Esophagus muscularis mucosa (tissue), 4 donors: ENCODE data around the gene CLTA. TPM values are rescaled to one million over a fixed set of nuclear protein-coding genes. Genes with fewer than 3 reads are reported as not detected.

ENCODE experiments used
- DNase-seq: peaks from one replicate; pipeline ENCODE4 v3.0.0-alpha.2; 2017; ENCODE audit errors: extremely low spot score
- H3K27ac ChIP-seq, 4 donors: fragments of 200-600 bp; sonication (generic); replicated peaks in 1 of 4; 1 replicate in 3 of 4; 2 replicates in 1 of 4; pipeline ENCODE4 v1.5.1; 2016 to 2019; ENCODE audit warnings: mild to moderate bottlenecking in 1 of 4
- H3K27me3 ChIP-seq, 4 donors: fragments of 200-600 bp; sonication (generic); one replicate each; pipeline versions ENCODE4 v1.5.1 to v1.6.0; 2016 to 2019
- H3K36me3 ChIP-seq, 4 donors: fragments of 200-600 bp; sonication (generic); one replicate each; pipeline ENCODE4 v1.5.1; 2016 to 2019
- H3K4me1 ChIP-seq, 4 donors: fragments of 200-600 bp; sonication (generic); one replicate each; pipeline ENCODE4 v1.5.1; 2016 to 2019
- H3K4me3 ChIP-seq, 4 donors: fragments of 200-600 bp; sonication (generic); 1 replicate in 2 of 4; 2 replicates in 2 of 4; pipeline ENCODE4 v1.5.1; 2016 to 2019; ENCODE audit warnings: mild to moderate bottlenecking in 4 of 4, moderate library complexity in 1 of 4
- H3K9me3 ChIP-seq, 4 donors: fragments of 200-600 bp; sonication (generic); 1 replicate in 3 of 4; 2 replicates in 1 of 4; pipeline ENCODE4 v1.5.1; 2016 to 2019
- CTCF ChIP-seq, 3 experiments: fragments of 200-600 bp in 2 of 3; fragments of 450-650 bp in 1 of 3; sonication (generic) in 2 of 3; IDR thresholded peaks; one replicate each; pipeline ENCODE4 v1.5.1; 2017 to 2019; ENCODE audit warnings: antibody characterized with exemption in 3 of 3, mild to moderate bottlenecking in 2 of 3, moderate library complexity in 1 of 3
- EP300 ChIP-seq: sonication (generic); formaldehyde crosslinking; IDR thresholded peaks from one replicate; pipeline ENCODE4 v1.6.1; 2017; ENCODE audit warnings: antibody characterized with exemption
- POLR2A ChIP-seq: fragments of 450-650 bp; IDR thresholded peaks from one replicate; pipeline ENCODE4 v1.6.1; 2017; ENCODE audit warnings: antibody characterized with exemption, moderate library complexity, mild to moderate bottlenecking, low read depth
- POLR2AphosphoS5 ChIP-seq, 2 donors: sonication (generic); formaldehyde crosslinking; IDR thresholded peaks; one replicate each; pipeline ENCODE4 v1.6.1; 2017; ENCODE audit warnings: antibody characterized with exemption in 2 of 2
- WGBS: methylation state at CpG from one replicate; pipeline ENCODE4 v1.1.5; 2018; 5-methylcytosine and 5-hydroxymethylcytosine counted together
- intact Hi-C: fragments of 100-400 bp; cut with DNase I; formaldehyde crosslinking; loops from one replicate; pipeline ENCODE4 v1.15.1; 2023
- total RNA-seq, 4 donors: library from RNA; depleted of rRNA; stranded (reverse); fragments of >200 nt; gene quantifications; one replicate each; pipeline versions ENCODE4 v1.1.0 to v1.2.1, GENCODE V29; 2016

The CLTA gene
- total RNA-seq, 4 donors from 2014 or later, result 125 to 178 (median 159) TPM

- Histone ChIP-seq H3K9me3 (no peaks in the 10 kb centered on the region), H3K27me3 (no peaks in the 10 kb centered on the region), H3K4me1 (peaks cover 55 to 68% (median 62%) of the 10 kb centered on the region in 4 donors), H3K4me3 (no peak overlapping the region), H3K27ac (peak overlapping the region in 1 of 4 donors; percentile 3), H3K36me3 (peaks cover 54 to 98% (median 86%) of the 10 kb centered on the region in 4 donors)
- DNase-seq, result no peak
- intact Hi-C loops, result no loop called here
- TF ChIP-seq EP300, result no peak
- TF ChIP-seq CTCF (IDR thresholded peaks at IDR 0.05), result no peak
- no peak for TF ChIP-seq POLR2AphosphoS5 (IDR thresholded peaks at IDR 0.05)
- TF ChIP-seq POLR2A, result no peak
- WGBS, result 69% methylated on average over 10 of the region's 10 CpGs
These were observed 18.0 kb downstream of the CLTA start for GRCh38 chr9:36208521-36209253.

- no peak for TF ChIP-seq EP300
- TF ChIP-seq POLR2A, result no peak
- no peak for TF ChIP-seq CTCF (IDR thresholded peaks at IDR 0.05)
- TF ChIP-seq POLR2AphosphoS5 (IDR thresholded peaks at IDR 0.05), result no peak
- peaks cover 66 to 86% (median 80%) of the 10 kb centered on the region in 4 donors for H3K4me1 ChIP-seq
- WGBS, result 78% methylated on average over 8 of the region's 8 CpGs
- H3K27me3 ChIP-seq, result no peaks in the 10 kb centered on the region
- H3K4me3 ChIP-seq, result no peak overlapping the region
- no peaks in the 10 kb centered on the region for H3K9me3 ChIP-seq
- no peak for DNase-seq
- H3K27ac ChIP-seq, result peak overlapping the region in 2 of 4 donors; percentile 13 to 22
- H3K36me3 ChIP-seq, result peaks cover 34 to 80% (median 67%) of the 10 kb centered on the region in 4 donors
- intact Hi-C loops, result no loop called here
These were observed 20.0 kb downstream of the CLTA start for GRCh38 chr9:36210722-36211121.

GRCh38 chr9:36211510-36211909, 20.8 kb downstream of the CLTA start:
- H3K36me3 ChIP-seq, result peaks cover 26 to 80% (median 64%) of the 10 kb centered on the region in 4 donors
- TF ChIP-seq EP300, result no peak
- TF ChIP-seq POLR2A, result no peak
- peaks cover 69 to 90% (median 78%) of the 10 kb centered on the region in 4 donors for H3K4me1 ChIP-seq
- DNase-seq, result no peak
- no peaks in the 10 kb centered on the region for H3K27me3 ChIP-seq
- WGBS, result 85% methylated on average over 7 of the region's 7 CpGs
- intact Hi-C loops, result no loop called here
- peak overlapping the region in 1 of 4 donors; percentile 13 for H3K27ac ChIP-seq
- no peak overlapping the region for H3K4me3 ChIP-seq
- H3K9me3 ChIP-seq, result no peaks in the 10 kb centered on the region

- TF ChIP-seq POLR2A, result no peak
- no peak for TF ChIP-seq POLR2AphosphoS5 (IDR thresholded peaks at IDR 0.05)
- peaks cover 33 to 80% (median 64%) of the 10 kb centered on the region in 4 donors for H3K36me3 ChIP-seq
- 91% methylated on average over 4 of the region's 4 CpGs for WGBS
- peak overlapping the region in 3 of 4 donors; percentile 3 to 38 (median 24) for H3K27ac ChIP-seq
- H3K4me1 ChIP-seq, result peaks cover 55 to 80% (median 68%) of the 10 kb centered on the region in 4 donors
- DNase-seq, result no peak
- no peaks in the 10 kb centered on the region for H3K9me3 ChIP-seq
- intact Hi-C loops, result no loop called here
- no peak overlapping the region for H3K4me3 ChIP-seq
- H3K27me3 ChIP-seq, result no peaks in the 10 kb centered on the region
These were observed 22.7 kb downstream of the CLTA start for GRCh38 chr9:36213387-36213786.

GRCh38 chr9:36213989-36214388, 23.3 kb downstream of the CLTA start:
- TF ChIP-seq POLR2AphosphoS5 (IDR thresholded peaks at IDR 0.05) (no peak), EP300 (no peak), CTCF (IDR thresholded peaks at IDR 0.05) (no peak), POLR2A (no peak)
- Histone ChIP-seq H3K27me3 (no peaks in the 10 kb centered on the region), H3K4me3 (no peak overlapping the region), H3K36me3 (peaks cover 34 to 80% (median 64%) of the 10 kb centered on the region in 4 donors), H3K4me1 (peaks cover 50 to 74% (median 64%) of the 10 kb centered on the region in 4 donors), H3K9me3 (no peaks in the 10 kb centered on the region), H3K27ac (peak overlapping the region; percentile 3 to 38 (median 21))
- no peak for DNase-seq
- 57% methylated on average over 4 of the region's 4 CpGs for WGBS
- intact Hi-C loops, result no loop called here
